B cell (primary cell): ENCODE data around the gene ZBTB32. TPM values are rescaled to one million over a fixed set of nuclear protein-coding genes. Genes with fewer than 3 reads are reported as not detected.

Experiments used
- ATAC-seq: fragments of 200-7000 bp; cut with Tn5 transposase; one replicate; pipeline ENCODE4 v1.10.0; 2021; ENCODE audit warnings: low read depth, mild to moderate bottlenecking, moderate number of reproducible peaks, moderate library complexity
- CTCF ChIA-PET: fragments of 350-600 bp; sonication (Branson Sonifier 250); formaldehyde crosslinking; loops from one replicate; lab custom pipeline; 2021; ENCODE audit warnings: antibody characterized with exemption, inconsistent platforms; lab: Charles Lee
- POLR2A ChIA-PET: fragments of 350-600 bp; sonication (Branson Sonifier 250); formaldehyde crosslinking; loops from one replicate; lab custom pipeline; 2021; ENCODE audit warnings: antibody characterized with exemption; lab: Charles Lee
- DNase-seq: peaks from one replicate; pipeline ENCODE4 v3.0.0; 2013
- H2AFZ ChIP-seq: 2 replicates; pipeline ENCODE4 v1.6.1; 2012; ENCODE audit warnings: mild to moderate bottlenecking, low read depth, low read length; ENCODE audit not compliant: insufficient read depth, poor library complexity, severe bottlenecking
- H3K27ac ChIP-seq, 2 donors: 1 replicate in 1 of 2; 2 replicates in 1 of 2; pipeline ENCODE4 v1.5.1; 2012 to 2013; ENCODE audit warnings: low read length in 2 of 2, mild to moderate bottlenecking in 2 of 2, moderate library complexity in 1 of 2
- H3K27me3 ChIP-seq, 4 experiments: fragments of 200-600 bp in 1 of 4; sonication (generic) in 1 of 4; replicated peaks in 1 of 4; 1 replicate in 2 of 4; 2 replicates in 2 of 4; pipeline versions ENCODE4 v1.6.1 to v1.7.0; 2013 to 2016; ENCODE audit warnings: low read length in 3 of 4, mild to moderate bottlenecking in 2 of 4, mixed read lengths in 1 of 4, moderate library complexity in 1 of 4; ENCODE audit not compliant: insufficient read depth in 4 of 4, control insufficient read depth in 3 of 4; ENCODE audit errors: control extremely low read depth in 1 of 4
- H3K36me3 ChIP-seq, 2 experiments: replicated peaks in 1 of 2; 1 replicate in 1 of 2; 2 replicates in 1 of 2; pipeline versions ENCODE4 v1.6.1 to v1.7.1; 2013; ENCODE audit warnings: low read length in 1 of 2; ENCODE audit not compliant: insufficient read depth in 2 of 2, control insufficient read depth in 1 of 2; ENCODE audit errors: control extremely low read depth in 1 of 2, extremely low read depth in 1 of 2
- H3K4me1 ChIP-seq, 2 donors: fragments of 200-600 bp in 1 of 2; sonication (generic) in 1 of 2; 1 replicate in 1 of 2; 2 replicates in 1 of 2; pipeline versions ENCODE4 v1.5.1 to v1.6.1; 2013 to 2017; ENCODE audit warnings: low read length in 2 of 2; ENCODE audit not compliant: control insufficient read depth in 2 of 2, insufficient read depth in 2 of 2
- H3K4me2 ChIP-seq: replicated peaks from 2 replicates; pipeline ENCODE3; 2012; ENCODE audit warnings: mild to moderate bottlenecking, low read depth, low read length; ENCODE audit not compliant: poor library complexity, severe bottlenecking
- H3K4me3 ChIP-seq, 5 experiments: fragments of 200-600 bp in 1 of 5; sonication (generic) in 1 of 5; 1 replicate in 3 of 5; 2 replicates in 2 of 5; pipeline versions ENCODE4 v1.5.1 to v1.7.0; 2011 to 2016; ENCODE audit warnings: low read length in 4 of 5, mild to moderate bottlenecking in 4 of 5, low read depth in 2 of 5, control low read depth in 1 of 5, moderate library complexity in 1 of 5; ENCODE audit not compliant: insufficient read depth in 1 of 5; ENCODE audit errors: control extremely low read depth in 1 of 5, extremely low read depth in 1 of 5
- H3K79me2 ChIP-seq: fragments of 200-600 bp; sonication (generic); one replicate; pipeline ENCODE4 v1.6.0; 2016; ENCODE audit warnings: low read length; ENCODE audit not compliant: control insufficient read depth, insufficient read depth
- H3K9ac ChIP-seq: fragments of 200-600 bp; sonication (generic); 2 replicates; pipeline ENCODE4 v1.6.1; 2017; ENCODE audit warnings: mild to moderate bottlenecking, low read length, moderate library complexity
- H3K9me3 ChIP-seq, 3 donors: one replicate each; pipeline versions ENCODE4 v1.6.1 to v1.7.1; 2013; ENCODE audit warnings: low read length in 2 of 3; ENCODE audit not compliant: control insufficient read depth in 2 of 3, insufficient read depth in 1 of 3; ENCODE audit errors: control extremely low read depth in 1 of 3
- H4K20me1 ChIP-seq: 2 replicates; pipeline ENCODE4 v1.6.0; 2012; ENCODE audit warnings: mild to moderate bottlenecking, low read length; ENCODE audit not compliant: insufficient read depth, control insufficient read depth, poor library complexity, severe bottlenecking
- H3K27ac Mint-ChIP-seq: one replicate; pipeline ENCODE4 v1.8.0; 2021; ENCODE audit warnings: mixed read lengths
- H3K27me3 Mint-ChIP-seq: one replicate; pipeline ENCODE4 v1.8.0; 2021; ENCODE audit warnings: mixed read lengths
- H3K4me1 Mint-ChIP-seq: one replicate; pipeline ENCODE4 v1.8.0; 2021; ENCODE audit warnings: mixed read lengths
- H3K4me3 Mint-ChIP-seq: one replicate; pipeline ENCODE4 v1.8.0; 2021; ENCODE audit warnings: mixed read lengths
- H3K9me3 Mint-ChIP-seq: one replicate; pipeline ENCODE4 v1.8.0; 2022; ENCODE audit warnings: mixed read lengths; ENCODE audit not compliant: insufficient read depth
- EZH2 ChIP-seq: IDR thresholded peaks from 2 replicates; pipeline ENCODE4 v1.6.1; 2012; ENCODE audit warnings: borderline replicate concordance, low read depth, mild to moderate bottlenecking, moderate library complexity, low read length; ENCODE audit not compliant: insufficient read depth, poor library complexity, severe bottlenecking
- WGBS: methylation state at CpG from one replicate; pipeline ENCODE4 v1.1.5; 2013; ENCODE audit warnings: missing lambda C conversion rate; ENCODE audit not compliant: insufficient coverage; 5-methylcytosine and 5-hydroxymethylcytosine counted together
- intact Hi-C: fragments of 100-400 bp; cut with micrococcal nuclease; formaldehyde crosslinking; loops from one replicate; pipeline ENCODE4 v1.10.0; 2022
- polyA plus RNA-seq: library from polyadenylated mRNA; depleted of rRNA; stranded (reverse); fragments of >200 nt; gene quantifications from 2 replicates; pipeline ENCODE4 v1.2.3, GENCODE V29; 2012
- total RNA-seq, 2 donors: library from RNA; stranded (reverse); fragments of 120-200 nt in 1 of 2; gene quantifications; 1 replicate in 1 of 2; 2 replicates in 1 of 2; pipeline versions ENCODE4 v1.2.3 to v1.2.4, GENCODE V29; 2013 to 2022
- TF ChIP-seq, protein P1 (sequence below): fragments of 200-600 bp; IDR thresholded peaks from one replicate; pipeline ENCODE4 v1.8.0; 2022; ENCODE audit warnings: antibody characterized with exemption, mild to moderate bottlenecking

ZBTB32 gene
- total and polyA plus RNA-seq, 2 donors (not counting 1 experiment from before 2014, with no cell fraction given), result 18.9 to 28.1 TPM

DNA sequence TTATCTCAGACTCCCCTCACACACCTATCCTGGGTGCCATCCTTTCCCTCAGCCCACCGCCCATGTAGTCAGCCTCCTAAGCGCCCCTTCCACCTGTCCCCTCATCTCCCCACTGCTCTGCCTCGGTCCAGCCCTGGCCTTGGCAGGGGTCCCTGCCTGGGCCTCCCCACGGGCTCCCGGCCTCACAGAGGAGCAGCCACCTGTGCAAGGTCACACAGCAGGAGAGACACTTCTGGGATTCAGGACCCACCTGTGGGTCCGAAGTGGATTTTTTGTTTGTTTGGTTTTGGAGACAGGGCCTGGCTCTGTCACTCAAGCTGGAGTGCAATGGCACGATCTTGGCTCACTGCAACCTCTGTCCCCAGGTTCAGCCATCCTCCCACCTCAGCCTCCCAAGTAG is 38.8 kb upstream of the ZBTB32 start:
- CTCF ChIA-PET, result no interaction called here
- Mint-ChIP-seq H3K4me3 (no peak overlapping the region), H3K27me3 (peaks cover 7% of the 10 kb centered on the region), H3K9me3 (no peaks in the 10 kb centered on the region), H3K27ac (no peak overlapping the region), H3K4me1 (no peaks in the 10 kb centered on the region)
- H3K4me1 ChIP-seq, result no peaks in the 10 kb centered on the region
- ATAC-seq (no peak), DNase-seq (no peak)
- WGBS, result 46% methylated on average over 2 of the region's 7 CpGs
- no peak overlapping the region for H3K4me3 ChIP-seq
- H3K79me2 ChIP-seq, result peaks cover 4% of the 10 kb centered on the region
- H3K9me3 ChIP-seq, result no peaks in the 10 kb centered on the region
- H3K27me3 ChIP-seq, result peaks cover 0 to 8% (median 2%) of the 10 kb centered on the region in 4 experiments
- no peak overlapping the region for H2AFZ ChIP-seq
- H4K20me1 ChIP-seq, result no peaks in the 10 kb centered on the region
- TF ChIP-seq, protein P1, sequence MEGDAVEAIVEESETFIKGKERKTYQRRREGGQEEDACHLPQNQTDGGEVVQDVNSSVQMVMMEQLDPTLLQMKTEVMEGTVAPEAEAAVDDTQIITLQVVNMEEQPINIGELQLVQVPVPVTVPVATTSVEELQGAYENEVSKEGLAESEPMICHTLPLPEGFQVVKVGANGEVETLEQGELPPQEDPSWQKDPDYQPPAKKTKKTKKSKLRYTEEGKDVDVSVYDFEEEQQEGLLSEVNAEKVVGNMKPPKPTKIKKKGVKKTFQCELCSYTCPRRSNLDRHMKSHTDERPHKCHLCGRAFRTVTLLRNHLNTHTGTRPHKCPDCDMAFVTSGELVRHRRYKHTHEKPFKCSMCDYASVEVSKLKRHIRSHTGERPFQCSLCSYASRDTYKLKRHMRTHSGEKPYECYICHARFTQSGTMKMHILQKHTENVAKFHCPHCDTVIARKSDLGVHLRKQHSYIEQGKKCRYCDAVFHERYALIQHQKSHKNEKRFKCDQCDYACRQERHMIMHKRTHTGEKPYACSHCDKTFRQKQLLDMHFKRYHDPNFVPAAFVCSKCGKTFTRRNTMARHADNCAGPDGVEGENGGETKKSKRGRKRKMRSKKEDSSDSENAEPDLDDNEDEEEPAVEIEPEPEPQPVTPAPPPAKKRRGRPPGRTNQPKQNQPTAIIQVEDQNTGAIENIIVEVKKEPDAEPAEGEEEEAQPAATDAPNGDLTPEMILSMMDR, result no peak
- no peak for TF ChIP-seq EZH2
- peaks cover 0 to 32% of the 10 kb centered on the region in 2 experiments for H3K36me3 ChIP-seq
- POLR2A ChIA-PET, result no interaction called here
- intact Hi-C loops, result no loop called here
- no peak overlapping the region for H3K27ac ChIP-seq
- no peak overlapping the region for H3K9ac ChIP-seq
- H3K4me2 ChIP-seq, result no peak overlapping the region

DNA sequence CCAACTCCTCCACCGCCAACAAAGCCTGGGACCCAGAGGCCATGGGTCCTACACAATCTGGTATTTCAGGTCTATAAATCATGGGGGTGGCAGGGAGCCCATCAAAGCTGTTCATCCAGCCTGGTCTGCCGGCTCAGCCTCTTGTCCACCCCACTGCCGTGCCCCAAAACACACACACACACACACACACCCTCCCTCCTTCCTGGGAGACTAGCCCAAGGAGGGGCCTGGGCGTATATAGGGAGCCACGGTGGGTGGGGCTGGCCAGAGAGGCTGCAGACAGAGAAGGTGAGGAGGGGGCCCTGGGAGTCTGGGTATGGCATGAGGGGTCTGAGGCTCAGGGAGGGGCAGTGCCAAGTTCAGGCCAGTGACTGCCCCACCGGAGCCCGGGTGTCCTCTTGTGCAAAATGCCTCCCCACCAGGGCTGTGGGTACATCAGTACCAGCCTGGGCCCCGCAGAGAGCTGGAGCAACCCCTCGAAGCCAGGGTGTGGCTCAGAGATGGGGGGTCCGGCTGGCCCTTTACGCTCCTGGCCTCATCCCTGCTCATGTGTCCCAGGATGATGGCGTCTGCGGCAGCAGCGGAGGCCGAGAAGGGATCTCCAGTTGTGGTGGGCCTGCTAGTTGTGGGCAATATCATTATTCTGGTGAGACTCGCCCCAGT is 38.0 kb upstream of the ZBTB32 start, which contains the start of gene UPK1A:
TSS of gene UPK1A (plus strand) at position 267 of the 663 bp plus-strand sequence. CDS start at position 563, 296 bp downstream.
- Histone ChIP-seq H3K79me2 (peaks cover 4% of the 10 kb centered on the region), H3K4me2 (no peak within 1 kb of the TSS), H3K27me3 (peaks cover 0 to 12% (median 2%) of the 10 kb centered on the region in 4 experiments), H3K27ac (no peak within 1 kb of the TSS), H3K4me3 (no peak within 1 kb of the TSS), H3K9ac (no peak within 1 kb of the TSS), H3K36me3 (peaks cover 0 to 26% of the 10 kb centered on the region in 2 experiments), H2AFZ (no peak within 1 kb of the TSS), H3K4me1 (no peaks in the 10 kb centered on the region), H4K20me1 (no peaks in the 10 kb centered on the region), H3K9me3 (no peaks in the 10 kb centered on the region)
- Mint-ChIP-seq H3K4me3 (no peak within 1 kb of the TSS), H3K4me1 (no peaks in the 10 kb centered on the region), H3K27me3 (peaks cover 11% of the 10 kb centered on the region), H3K27ac (no peak within 1 kb of the TSS), H3K9me3 (no peaks in the 10 kb centered on the region)
- no peak for ATAC-seq
- no peak for TF ChIP-seq EZH2
- TF ChIP-seq, protein P1, result no peak
- WGBS, result 77% methylated on average over 12 of the region's 16 CpGs
- intact Hi-C loops, result no loop called here
- POLR2A ChIA-PET, result interaction anchor here (1.2 kb wide), 1 partner anchor 22 kb away, joined by 3 read pairs; no protein-coding TSS in a partner anchor
- no peak for DNase-seq
- CTCF ChIA-PET, result no interaction called here
